Endodermal cell (in vitro differentiated cells): ENCODE data around the gene SPDYE6. TPM values are rescaled to one million over a fixed set of nuclear protein-coding genes. Genes with fewer than 3 reads are reported as not detected.
"Not testable (repeated sequence)": the region's sequence is repeated elsewhere in the genome, so short reads cannot be mapped to it uniquely, and the experiment has no call there.

Source experiments
- DNase-seq: peaks from one replicate; pipeline ENCODE4 v3.0.0-alpha.2; 2017
- H3K27ac ChIP-seq: 2 replicates; pipeline ENCODE4 v1.5.1; 2013; ENCODE audit warnings: mild to moderate bottlenecking, low read depth, low read length, moderate library complexity
- H3K27me3 ChIP-seq: 2 replicates; pipeline ENCODE4 v1.6.1; 2013; ENCODE audit warnings: mild to moderate bottlenecking, low read length, moderate library complexity; ENCODE audit not compliant: insufficient read depth, control insufficient read depth, poor library complexity, severe bottlenecking
- H3K36me3 ChIP-seq: 2 replicates; pipeline ENCODE4 v1.7.0; 2013; ENCODE audit warnings: mild to moderate bottlenecking, low read length, moderate library complexity; ENCODE audit not compliant: control insufficient read depth, insufficient read depth
- H3K4me1 ChIP-seq: one replicate; pipeline ENCODE4 v1.7.0; 2013; ENCODE audit warnings: low read length; ENCODE audit not compliant: control insufficient read depth, insufficient read depth
- H3K4me3 ChIP-seq: 2 replicates; pipeline ENCODE4 v1.5.1; 2013; ENCODE audit warnings: mild to moderate bottlenecking, low read length, moderate library complexity
- H3K9ac ChIP-seq: 2 replicates; pipeline ENCODE4 v1.6.1; 2013; ENCODE audit warnings: mild to moderate bottlenecking, low read length, moderate library complexity; ENCODE audit not compliant: poor library complexity, severe bottlenecking; ENCODE audit errors: extremely low read depth
- H3K9me3 ChIP-seq: 2 replicates; pipeline ENCODE4 v1.6.1; 2013; ENCODE audit warnings: mild to moderate bottlenecking, low read length, moderate library complexity; ENCODE audit not compliant: control insufficient read depth
- H3K27ac Mint-ChIP-seq: 2 replicates; pipeline ENCODE4 v1.8.0; 2020; ENCODE audit warnings: mixed read lengths
- H3K27me3 Mint-ChIP-seq: 2 replicates; pipeline ENCODE4 v1.8.0; 2021; ENCODE audit warnings: mild to moderate bottlenecking, mixed read lengths; ENCODE audit not compliant: insufficient read depth
- H3K36me3 Mint-ChIP-seq: 2 replicates; pipeline ENCODE4 v1.8.0; 2020; ENCODE audit warnings: low read depth, mixed read lengths
- H3K4me1 Mint-ChIP-seq: 2 replicates; pipeline ENCODE4 v1.8.0; 2020; ENCODE audit warnings: mixed read lengths
- H3K4me3 Mint-ChIP-seq: 2 replicates; pipeline ENCODE4 v1.8.0; 2020; ENCODE audit warnings: mild to moderate bottlenecking, moderate library complexity, mixed read lengths
- H3K9me3 Mint-ChIP-seq: 2 replicates; pipeline ENCODE4 v1.8.0; 2020; ENCODE audit warnings: mild to moderate bottlenecking, mixed read lengths
- CTCF ChIP-seq: fragments of 200-600 bp; sonication (generic); conservative IDR thresholded peaks from 2 replicates; pipeline ENCODE4 v1.5.0; 2021; ENCODE audit warnings: antibody characterized with exemption, mild to moderate bottlenecking
- WGBS, 2 experiments: methylation state at CpG; one replicate each; pipeline versions ENCODE4 v1.1.5 to v1.1.7; 2013; ENCODE audit warnings: missing lambda C conversion rate in 2 of 2, mixed read lengths in 1 of 2; ENCODE audit not compliant: insufficient coverage in 1 of 2, insufficient read length in 1 of 2; 5-methylcytosine and 5-hydroxymethylcytosine counted together
- total RNA-seq, 2 donors: library from RNA; stranded (reverse); fragmentation: NEBNext Ultra II Directional in 1 of 2; extraction: Animal tissue kit (Norgen Biotek cat#: 25700) in 1 of 2; gene quantifications; 2 replicates in 1 of 2; 3 replicates in 1 of 2; pipeline ENCODE4 v1.2.1, GENCODE V29; 2021

The SPDYE6 gene
- total RNA-seq, 2 donors from 2014 or later = not detected

DNA sequence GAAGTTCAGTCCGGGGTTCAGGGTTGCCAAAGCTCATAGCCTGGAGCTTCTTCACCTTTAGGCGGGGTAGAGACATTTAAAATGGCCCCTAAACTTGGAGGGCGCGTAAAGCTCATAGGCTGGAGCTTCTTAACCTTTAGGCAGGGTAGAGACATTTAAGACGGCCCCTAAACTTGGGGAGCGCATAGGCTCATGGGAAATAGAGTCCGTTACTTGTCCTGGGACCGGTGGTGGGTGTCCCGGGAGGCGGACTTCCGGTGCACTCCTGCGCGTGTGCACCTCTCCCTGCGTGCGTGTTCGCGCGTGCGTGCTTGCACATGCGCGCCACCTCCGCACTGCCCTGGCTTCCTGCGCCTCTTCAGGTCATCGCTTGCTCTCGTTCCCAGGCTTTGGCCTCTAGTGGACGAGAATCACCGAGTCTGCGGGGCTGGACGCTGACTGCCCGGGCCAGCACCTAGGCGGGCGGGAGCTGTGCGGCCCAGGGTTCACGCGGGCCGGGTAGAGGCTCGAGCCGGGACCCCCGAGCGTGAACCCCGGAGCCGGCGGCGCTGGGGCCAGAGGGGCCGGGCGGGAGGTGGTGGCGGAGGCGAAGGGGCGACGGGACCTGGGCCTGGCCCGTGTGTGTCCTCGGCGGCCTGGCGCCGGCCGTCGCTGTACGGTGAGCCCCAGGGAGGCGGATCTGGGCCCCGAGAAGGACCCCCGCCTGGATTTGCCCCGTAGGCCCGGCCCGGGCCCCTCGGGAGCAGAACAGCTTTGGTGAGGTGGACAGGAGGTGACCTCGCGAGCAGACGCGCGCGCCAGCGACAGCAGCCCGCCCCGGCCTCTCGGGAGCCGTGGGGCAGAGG lies 7.5 kb upstream of the SPDYE6 start:
- H3K9me3 Mint-ChIP-seq, H3K27me3 Mint-ChIP-seq: not testable (repeated sequence)
- TF ChIP-seq CTCF = peak; percentile 48

DNA sequence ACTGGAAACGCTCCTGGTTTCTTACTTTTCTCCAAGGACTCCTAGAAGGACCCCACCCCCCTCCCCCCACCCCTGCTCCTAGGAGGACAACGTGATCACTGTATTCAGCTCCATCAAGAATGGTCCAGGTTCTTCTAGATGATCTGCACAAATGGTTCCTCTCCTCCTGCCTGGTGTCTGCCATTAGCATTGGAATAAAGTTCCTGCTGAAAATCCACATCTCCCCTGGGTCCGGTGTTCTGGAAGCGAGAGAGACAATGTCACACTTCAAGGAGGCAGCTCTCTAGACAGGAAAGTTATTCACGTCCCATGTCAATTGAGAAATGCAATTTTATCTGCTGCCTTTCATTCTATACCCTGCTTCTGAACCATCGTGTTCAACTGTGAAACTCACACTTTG lies 9.3 kb downstream of the SPDYE6 start:
- H3K9ac ChIP-seq, DNase-seq, H3K27ac ChIP-seq, H3K27ac Mint-ChIP-seq, H3K4me1 ChIP-seq, H3K4me1 Mint-ChIP-seq, H3K4me3 ChIP-seq, H3K36me3 Mint-ChIP-seq, H3K9me3 Mint-ChIP-seq, H3K9me3 ChIP-seq, H3K4me3 Mint-ChIP-seq, H3K36me3 ChIP-seq, H3K27me3 Mint-ChIP-seq, H3K27me3 ChIP-seq: not testable (repeated sequence)
- 86% methylated on average over 2 of the region's 6 CpGs; no CpG with 5 or more reads in 1 of the 2 experiments for WGBS, 2 experiments

More for the DNA sequence above, 7.5 kb upstream of the SPDYE6 start:
- Mint-ChIP-seq H3K36me3 (peaks cover 22% of the 10 kb centered on the region), H3K4me3 (peak overlapping the region; percentile 89), H3K27ac (peak overlapping the region; percentile 87)
- Histone ChIP-seq H3K4me3 (peak overlapping the region; percentile 77), H3K27ac (peak overlapping the region; percentile 49), H3K9ac (peak overlapping the region; percentile 60)
- DNase-seq = peak; percentile 98
- not testable (repeated sequence) for H3K36me3 ChIP-seq, H3K4me1 ChIP-seq, H3K4me1 Mint-ChIP-seq, H3K27me3 ChIP-seq, H3K9me3 ChIP-seq
- 0 to 1% methylated on average over 16 to 70 of the region's 76 CpGs for WGBS, 2 experiments

DNA sequence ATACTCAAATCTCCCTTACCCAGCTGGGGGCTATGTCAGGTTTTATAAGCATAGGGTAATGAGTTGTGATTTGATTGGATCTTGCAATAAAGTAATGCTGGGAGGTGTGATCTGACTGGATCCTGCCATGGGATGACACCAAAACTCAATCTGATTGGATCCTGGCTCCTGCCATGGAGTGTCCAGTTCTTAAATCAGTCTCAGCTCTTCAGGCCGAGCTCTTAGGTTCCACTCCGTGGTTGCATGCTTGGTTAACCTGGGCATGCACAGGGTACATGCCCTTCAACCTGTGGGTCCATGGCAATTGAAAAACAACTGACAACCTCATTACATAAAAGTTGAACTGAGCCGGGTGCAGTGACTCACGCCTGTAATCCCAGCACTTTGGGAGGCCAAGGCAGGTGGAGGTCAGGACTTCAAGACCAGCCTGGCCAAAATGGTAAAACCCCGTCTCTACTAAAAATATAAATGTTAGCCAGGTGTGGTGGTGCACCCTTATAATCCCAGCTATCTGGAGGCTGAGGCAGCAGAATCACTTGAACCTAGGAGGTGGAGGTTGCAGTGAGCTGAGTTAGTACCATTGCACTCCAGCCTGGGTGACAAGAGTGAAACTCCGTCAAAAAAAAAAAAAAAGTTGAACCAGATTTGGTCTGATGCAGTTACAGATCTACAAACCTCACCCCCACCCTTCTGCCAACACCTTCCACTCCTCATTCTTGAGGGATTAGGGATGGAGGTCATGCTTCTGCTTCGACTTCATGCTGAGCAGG lies 15.5 kb downstream of the SPDYE6 start:
- H3K27ac ChIP-seq, H3K36me3 ChIP-seq, H3K4me1 ChIP-seq, H3K27me3 Mint-ChIP-seq, H3K27me3 ChIP-seq, H3K9me3 ChIP-seq, H3K9me3 Mint-ChIP-seq, H3K9ac ChIP-seq, H3K4me3 ChIP-seq, H3K4me3 Mint-ChIP-seq, H3K4me1 Mint-ChIP-seq, H3K27ac Mint-ChIP-seq, H3K36me3 Mint-ChIP-seq: not testable (repeated sequence)
- peak; percentile 26 for DNase-seq
- WGBS, 2 experiments = 80 to 96% methylated on average over 2 to 4 of the region's 7 CpGs

- not testable (repeated sequence) for H3K27ac ChIP-seq, H3K4me1 Mint-ChIP-seq, H3K27me3 ChIP-seq, H3K9ac ChIP-seq, H3K9me3 ChIP-seq, H3K36me3 ChIP-seq, DNase-seq, H3K27me3 Mint-ChIP-seq, H3K36me3 Mint-ChIP-seq, H3K4me3 Mint-ChIP-seq, H3K9me3 Mint-ChIP-seq, H3K4me1 ChIP-seq, H3K27ac Mint-ChIP-seq, H3K4me3 ChIP-seq
- WGBS, 2 experiments = 90% methylated on average over 1 of the region's 4 CpGs; no CpG with 5 or more reads in 1 of the 2 experiments
These were observed 18.8 kb downstream of the SPDYE6 start for GRCh38 chr7:102337420-102337819.

DNA sequence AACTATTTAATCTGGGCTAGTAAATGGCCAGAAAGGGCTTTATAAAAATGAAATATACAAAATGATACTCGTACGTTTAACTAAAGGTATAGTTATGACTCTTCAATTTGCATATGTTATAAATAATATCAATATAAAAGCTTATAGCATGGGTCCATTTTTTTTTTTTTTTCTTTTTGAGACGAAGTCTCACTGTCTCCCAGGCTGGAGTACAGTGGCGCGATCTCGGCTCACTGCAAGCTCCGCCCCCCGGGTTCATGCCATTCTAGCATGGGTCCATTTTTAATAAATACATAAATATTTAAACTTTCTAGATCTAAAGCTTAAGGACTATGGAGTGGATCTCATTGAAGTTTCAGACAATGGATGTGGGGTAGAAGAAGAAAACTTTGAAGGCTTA lies 19.2 kb downstream of the SPDYE6 start:
- not testable (repeated sequence) for H3K4me3 Mint-ChIP-seq, H3K9me3 ChIP-seq, H3K36me3 Mint-ChIP-seq, H3K27me3 Mint-ChIP-seq, DNase-seq, H3K4me1 ChIP-seq, H3K27me3 ChIP-seq, H3K27ac ChIP-seq, H3K4me1 Mint-ChIP-seq, H3K9ac ChIP-seq, H3K27ac Mint-ChIP-seq, H3K4me3 ChIP-seq, H3K36me3 ChIP-seq, H3K9me3 Mint-ChIP-seq
- WGBS, 2 experiments = no CpG with 5 or more reads among the region's 8 CpGs

- not testable (repeated sequence) for H3K4me1 Mint-ChIP-seq, H3K9me3 Mint-ChIP-seq, H3K4me3 ChIP-seq, DNase-seq, H3K27ac Mint-ChIP-seq, H3K4me1 ChIP-seq, H3K4me3 Mint-ChIP-seq, H3K9ac ChIP-seq, H3K27me3 ChIP-seq, H3K9me3 ChIP-seq, H3K36me3 Mint-ChIP-seq, H3K27ac ChIP-seq, H3K36me3 ChIP-seq, H3K27me3 Mint-ChIP-seq
- WGBS, 2 experiments = 97 to 100% methylated on average over 4 to 6 of the region's 7 CpGs
These were observed 20.7 kb downstream of the SPDYE6 start for GRCh38 chr7:102335574-102335973.
